ENCODE results near the gene GCLC.

GCLC gene

DNA sequence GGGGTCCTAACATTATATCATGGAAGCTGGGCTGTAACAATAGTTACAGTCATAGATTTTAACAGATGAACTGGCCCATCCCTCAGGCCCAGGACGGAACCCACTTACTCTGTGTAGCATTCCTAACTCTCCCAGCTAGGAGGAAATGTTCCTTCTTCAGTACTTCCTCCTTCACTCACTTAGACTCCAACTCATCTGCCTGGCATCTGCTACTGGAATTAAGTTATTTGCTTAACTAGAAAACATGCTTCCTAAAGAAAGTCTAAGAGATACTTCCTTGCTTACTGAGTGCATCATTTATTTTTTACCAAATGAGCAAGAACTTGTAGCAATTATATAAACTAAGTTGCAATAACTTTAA lies 20.5 kb downstream of the GCLC start:
- DNase-seq (ENCODE audit: low read depth), result no peak

DNA sequence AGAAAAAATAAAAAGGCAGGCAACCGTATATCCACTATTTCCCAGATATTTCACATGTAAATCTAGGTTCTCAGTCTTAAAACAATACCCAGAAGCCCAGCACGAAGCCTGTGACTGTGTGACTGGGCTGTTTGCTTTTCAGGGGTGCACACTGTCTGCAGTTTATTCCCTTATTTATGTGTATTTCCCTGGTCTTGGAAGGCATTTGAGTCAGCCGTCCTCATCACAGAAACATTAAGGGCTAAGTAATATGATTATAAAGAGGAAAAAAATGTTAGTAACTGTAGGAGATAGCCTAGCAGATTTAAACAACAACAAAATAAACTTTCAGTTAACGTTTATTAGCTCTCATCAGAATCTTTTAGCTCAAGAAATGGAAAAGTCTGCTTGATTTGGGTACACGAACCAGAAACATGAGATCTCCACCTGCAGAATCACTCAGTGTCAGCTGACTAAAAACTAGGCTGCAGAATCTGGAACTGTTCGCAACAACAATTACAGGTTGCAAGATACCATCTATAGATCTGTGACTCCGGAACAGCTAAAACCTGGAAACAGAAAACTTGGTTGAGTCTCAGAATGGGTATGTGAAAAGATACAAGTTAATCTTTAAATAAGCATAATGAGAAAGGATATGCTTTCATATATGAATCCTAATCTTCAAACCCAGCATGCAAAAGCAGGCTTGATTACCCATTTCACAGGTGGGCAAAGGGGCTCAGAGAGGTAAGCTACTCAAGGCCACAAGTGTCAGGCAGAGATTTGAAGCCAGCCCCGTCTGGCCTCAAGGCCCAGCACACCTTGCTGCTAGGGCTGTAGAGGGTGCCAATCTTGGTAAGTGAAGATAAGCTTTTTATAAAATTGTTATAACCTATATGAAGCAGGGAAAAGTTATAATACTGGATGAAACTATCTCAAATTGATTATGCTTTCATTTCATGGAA lies 21.1 kb downstream of the GCLC start:
- no peak for DNase-seq (ENCODE audit: low read depth)

DNA sequence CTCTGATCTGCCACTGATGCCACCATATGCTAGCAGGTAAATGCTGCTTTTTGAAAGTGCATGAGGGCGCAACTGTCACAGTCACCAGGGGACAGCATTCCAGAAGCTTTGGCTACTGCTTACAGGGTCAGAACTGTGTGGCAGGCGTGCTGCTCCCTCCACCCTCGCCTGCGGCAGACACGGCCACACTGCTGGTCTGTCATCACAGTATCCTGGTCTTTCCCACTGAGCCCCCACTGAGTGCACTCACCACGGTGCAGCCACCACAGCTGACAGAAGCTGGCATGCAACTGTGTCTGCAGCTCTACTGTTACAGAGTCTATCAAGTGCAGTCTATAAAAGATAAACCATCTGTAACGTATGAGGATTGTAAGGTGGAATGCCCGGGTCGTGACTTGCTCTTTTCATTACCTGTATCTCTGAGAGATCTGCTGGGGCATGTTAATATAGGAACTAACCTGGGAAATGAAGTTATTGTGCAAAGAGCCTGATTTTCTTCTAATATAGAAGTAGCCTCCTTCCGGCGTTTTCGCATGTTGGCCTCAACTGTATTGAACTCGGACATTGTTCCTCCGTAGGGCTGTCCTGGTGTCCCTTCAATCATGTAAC lies 24.5 kb downstream of the GCLC start:
- no peak for DNase-seq (ENCODE audit: low read depth)

DNA sequence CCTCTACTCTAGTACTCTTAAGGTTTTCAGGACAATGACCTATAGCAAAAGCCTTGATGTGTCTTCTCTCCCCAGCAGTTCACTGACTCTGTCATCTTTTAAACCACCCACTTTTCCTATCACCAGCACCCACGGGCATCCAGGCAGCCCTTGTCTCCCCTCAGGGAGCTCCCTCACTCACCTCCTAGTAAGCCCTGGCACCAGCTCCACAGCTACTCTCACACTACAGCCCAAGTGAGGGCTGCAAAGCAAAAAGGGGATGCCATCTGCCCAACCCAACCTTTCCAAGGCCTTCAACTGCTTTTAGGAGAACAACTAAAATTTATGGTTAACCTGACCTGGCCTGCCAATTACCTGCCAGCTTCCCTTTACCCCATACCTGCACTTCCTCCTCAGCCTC lies 26.0 kb downstream of the GCLC start:
- no peak for DNase-seq (ENCODE audit: low read depth)

DNA sequence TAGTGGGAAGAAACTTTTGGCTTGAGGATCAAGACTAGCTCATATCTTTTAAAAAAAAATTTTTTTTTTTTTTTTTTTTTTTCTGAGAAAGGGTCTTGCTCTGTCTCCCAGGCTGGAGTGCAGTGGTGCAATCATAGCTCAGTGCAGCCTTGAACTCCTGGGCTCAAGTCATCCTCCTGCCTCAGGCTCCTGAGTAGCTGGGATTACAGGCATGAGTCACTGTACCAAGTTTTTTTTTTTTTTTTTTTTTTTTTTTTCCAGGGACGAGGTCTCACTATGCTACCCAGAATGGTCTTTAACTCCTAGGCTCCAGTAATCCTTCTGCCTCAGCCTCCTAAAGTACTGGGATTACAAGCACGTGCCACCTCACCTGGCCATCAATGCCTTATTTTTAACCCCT lies 27.9 kb downstream of the GCLC start:
- no peak for DNase-seq (ENCODE audit: low read depth)

DNA sequence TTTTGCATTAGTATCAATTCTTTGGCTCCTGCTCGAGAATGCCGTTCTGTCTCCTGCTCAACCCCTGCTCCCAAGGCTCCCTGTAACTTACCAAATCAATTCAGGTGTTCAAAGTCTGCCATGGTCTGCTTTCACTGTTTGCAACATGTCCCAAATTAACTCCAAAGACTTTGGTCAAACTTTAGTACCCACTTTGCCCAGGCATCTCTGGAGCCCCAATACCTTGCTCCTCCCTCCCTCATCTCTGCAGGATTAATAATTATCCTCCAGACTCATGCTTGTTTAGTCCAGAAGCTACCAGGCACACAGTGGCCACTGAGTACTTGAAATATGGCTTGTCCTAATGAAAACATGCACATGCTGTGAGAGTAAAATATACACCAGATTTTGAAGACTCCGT lies 30.2 kb downstream of the GCLC start:
- DNase-seq (ENCODE audit: low read depth), result no peak

DNA sequence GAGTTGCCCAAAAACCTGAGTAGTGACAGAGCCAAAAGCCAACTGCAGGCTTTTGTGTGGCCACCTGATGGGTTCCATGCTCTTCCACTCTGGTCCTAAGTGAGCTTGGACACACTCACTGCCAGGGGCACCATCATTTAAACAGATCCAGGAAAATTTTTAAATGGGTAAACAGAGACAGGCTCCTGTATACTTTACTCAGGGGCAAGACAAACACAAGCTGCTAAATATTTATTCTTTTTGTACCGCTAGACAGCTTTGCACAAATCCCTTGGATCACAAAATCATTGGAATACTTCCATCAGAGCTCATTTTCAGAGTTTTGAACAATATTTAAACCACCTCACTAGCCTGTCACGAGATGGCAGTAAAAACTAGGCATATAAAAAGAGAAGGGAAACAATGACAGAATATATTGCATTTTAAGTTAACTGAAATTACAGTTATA lies 31.4 kb downstream of the GCLC start:
- no peak for DNase-seq (ENCODE audit: low read depth)

DNA sequence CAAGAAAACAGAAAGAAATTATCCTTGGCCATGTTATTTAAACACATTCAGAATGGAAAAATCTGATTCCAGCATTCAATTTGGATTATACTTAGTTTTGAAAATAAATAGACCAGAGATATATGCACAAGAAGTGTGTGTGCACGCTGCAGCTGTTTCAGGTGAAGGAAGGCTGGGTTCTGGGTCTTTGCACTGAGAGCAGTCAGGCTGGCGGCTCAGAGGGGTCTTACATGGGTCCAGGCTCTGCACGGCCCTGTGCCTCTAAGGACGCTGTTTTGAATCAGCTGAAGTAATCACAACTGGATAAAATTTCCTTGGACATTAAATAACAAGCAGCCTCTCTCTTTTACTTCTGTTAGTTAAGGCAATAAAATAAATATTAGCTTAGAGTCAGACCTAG lies 31.8 kb downstream of the GCLC start:
- no peak for DNase-seq (ENCODE audit: low read depth)

DNA sequence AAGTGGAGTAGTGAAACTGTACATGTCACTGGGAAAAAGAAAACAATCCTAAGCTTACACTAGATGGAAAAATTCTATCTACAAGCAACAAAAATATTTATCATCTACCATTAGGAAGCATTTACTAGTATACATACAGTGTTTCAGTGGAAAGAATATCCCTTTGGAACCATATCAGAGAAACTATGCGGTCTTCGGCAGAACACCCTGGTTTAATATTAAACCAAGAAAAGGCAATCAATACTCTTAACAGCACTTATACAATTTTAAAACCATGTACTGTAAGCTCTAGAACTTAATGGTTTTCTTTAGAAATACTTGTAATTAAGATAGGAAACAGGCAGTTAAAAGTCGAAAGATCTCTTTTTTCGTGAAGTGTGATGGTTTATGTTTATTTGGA lies 32.3 kb downstream of the GCLC start:
- no peak for DNase-seq (ENCODE audit: low read depth)

DNA sequence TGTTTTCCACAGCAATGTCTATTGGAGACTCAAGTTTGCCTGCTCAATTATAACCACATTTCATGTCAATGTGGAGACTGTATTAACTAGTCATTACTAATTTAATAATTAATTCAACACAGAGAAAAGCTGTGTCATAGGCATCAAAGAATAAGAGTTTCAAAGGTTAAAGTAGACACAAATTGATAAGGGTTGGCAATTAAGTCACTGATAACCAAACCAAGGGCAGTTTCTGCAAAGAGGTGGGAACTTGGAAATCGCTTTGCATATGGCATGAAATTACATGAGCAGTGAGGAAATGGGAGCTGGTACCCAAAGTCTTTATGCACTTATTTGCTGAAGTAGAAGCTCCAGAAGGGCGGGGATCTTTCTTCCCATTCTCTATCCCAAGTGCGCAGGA lies 34.2 kb downstream of the GCLC start:
- no peak for DNase-seq (ENCODE audit: low read depth)

DNA sequence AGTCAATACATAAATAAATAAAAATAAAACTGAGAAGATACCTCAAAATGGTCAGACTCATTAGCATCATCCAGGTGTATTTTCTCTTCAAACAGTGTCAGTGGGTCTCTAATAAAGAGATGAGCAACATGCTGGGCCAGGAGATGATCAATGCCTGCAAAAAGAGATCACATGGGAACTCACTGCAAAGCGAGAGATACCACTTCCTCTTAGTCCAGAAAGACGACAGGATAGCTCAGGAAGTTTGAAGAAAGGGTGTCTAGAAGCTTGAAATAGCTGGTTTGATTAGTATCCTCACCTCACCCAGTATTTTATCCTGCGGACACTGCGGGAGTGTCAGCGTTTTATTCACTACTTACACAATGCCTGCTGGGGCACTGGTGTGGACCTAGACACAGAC lies 38.0 kb downstream of the GCLC start:
- no peak for DNase-seq (ENCODE audit: low read depth)

DNA sequence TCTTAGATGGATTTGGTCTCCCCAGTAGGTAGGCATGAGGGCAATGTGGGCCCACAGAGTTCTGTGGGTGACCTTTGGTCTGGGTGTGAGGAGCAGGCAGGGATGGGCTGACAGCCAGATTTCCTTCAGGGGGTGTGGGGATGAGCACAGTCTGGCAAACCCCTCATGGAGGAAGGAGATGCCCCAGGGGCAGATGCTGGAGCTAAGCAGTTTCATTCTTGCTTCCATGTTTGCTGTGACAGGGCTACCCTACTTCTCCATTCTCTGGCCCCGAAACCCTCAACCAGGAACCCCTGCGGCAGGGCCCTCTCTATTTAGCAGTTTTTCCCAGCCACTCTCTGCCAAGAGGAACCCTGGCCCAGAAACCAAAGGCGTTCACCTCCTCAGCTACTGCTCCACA lies 40.4 kb downstream of the GCLC start:
- DNase-seq (ENCODE audit: low read depth), result no peak

DNA sequence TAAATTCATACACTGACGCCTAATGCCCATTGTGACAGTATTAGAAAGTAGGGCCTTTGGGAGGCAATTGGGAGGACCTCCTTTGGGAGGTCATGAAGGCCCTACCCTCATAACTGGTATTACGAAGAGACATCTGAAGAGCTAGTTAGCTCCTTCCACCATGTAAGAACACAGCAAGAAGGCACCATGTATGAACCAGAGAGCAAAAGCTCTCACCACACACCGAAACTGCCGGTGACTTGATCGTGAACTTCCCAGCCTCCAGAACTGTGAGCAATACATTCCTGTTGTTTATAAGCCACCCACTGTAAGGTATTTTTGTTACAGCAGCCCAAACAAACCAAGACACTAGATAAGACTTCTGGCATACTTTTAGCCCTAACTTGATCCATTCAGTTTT lies 41.8 kb downstream of the GCLC start:
- no peak for DNase-seq (ENCODE audit: low read depth)

DNA sequence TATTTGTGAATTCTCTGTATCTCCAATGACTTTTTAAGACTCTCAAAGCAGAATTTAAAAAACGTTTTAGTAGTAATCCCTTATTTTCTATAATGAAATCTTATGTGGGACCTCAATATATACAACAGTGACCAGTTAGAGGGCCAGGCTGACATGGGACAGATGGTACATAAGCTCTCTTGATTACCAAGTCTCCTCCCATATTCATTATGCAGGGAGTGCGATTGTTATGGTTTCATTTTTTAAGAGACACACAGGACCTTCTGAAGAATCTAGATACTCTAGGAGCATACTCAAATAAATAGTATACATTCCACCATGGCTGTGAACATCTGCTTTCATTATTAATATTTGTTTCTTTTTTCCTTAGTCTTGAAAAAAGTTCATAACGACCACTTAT lies 43.5 kb downstream of the GCLC start:
- no peak for DNase-seq (ENCODE audit: low read depth)

DNA sequence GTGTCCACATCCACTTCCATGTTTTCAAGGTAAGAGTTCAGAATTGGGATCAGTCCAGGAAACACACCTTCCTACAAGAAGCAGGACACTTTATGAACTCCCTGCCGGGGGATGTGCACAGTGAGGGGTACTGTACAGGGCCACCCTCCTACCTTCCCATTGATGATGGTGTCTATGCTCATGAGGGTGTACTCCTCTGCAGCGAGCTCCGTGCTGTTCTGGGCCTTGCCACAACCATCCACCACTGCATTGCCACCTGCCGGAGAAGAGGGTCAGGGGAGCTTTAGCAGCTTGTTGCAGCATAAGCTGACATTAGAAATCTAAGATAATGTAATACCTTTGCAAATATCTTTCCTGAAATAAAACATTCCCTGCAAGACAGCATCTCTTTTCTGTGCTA lies 44.8 kb downstream of the GCLC start:
- DNase-seq (ENCODE audit: low read depth), result no peak

DNA sequence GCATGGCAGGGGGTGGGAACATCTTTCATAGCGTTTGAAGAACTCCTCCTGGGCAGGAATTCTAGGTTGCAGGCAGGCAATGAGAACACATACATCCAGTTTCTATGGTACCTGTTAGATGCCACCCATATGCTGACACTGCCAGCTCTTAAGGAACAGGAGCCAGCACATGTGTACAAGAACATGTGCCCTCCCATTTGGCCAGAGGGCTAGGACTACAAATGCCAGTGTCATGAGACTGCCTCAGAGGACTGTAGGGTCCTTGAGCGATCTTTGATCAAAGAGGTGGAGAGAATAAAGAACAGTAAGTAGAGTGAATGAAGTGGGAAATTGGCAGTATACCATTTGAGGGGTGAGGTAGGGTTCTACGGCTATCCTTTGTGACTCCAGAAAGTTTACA lies 45.8 kb downstream of the GCLC start:
- DNase-seq (ENCODE audit: low read depth), result no peak

DNA sequence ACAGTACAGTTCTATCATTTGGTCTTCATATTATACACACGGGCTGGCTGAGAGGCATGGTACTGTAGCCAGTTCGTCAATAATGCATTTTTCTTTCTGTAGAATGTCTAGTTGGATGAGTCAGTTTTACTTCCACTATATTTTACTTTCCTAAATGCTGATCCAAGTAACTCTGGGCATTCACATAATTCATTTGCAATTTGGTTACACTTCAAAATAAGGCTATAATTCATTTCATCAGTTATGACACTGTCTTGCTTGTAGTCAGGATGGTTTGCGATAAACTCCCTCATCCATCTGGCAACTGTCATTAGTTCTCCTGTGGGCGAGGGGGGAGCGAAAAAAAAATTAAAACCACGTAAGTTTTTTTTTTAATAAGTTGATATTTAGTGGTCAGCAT lies 46.3 kb downstream of the GCLC start:
- DNase-seq (ENCODE audit: low read depth), result no peak

DNA sequence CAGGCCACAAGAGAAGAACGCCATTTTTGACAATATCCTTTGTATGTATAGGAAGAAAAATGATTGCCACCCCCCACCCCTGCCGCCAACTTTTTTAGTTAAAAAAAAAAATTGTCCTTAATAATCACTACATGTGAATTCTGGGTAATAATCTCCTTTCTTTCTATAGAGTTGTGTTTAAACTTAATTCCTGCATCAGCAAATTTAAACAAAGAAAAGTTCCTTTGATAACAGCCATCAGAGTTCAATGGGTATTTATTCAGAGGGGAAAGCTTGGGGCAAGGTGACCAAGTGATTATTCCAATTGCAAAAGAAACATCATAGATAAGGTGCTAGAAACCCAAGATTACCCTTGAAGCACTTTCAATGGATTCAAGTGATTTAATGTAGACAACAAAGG lies 47.0 kb downstream of the GCLC start:
- DNase-seq (ENCODE audit: low read depth), result no peak

DNA sequence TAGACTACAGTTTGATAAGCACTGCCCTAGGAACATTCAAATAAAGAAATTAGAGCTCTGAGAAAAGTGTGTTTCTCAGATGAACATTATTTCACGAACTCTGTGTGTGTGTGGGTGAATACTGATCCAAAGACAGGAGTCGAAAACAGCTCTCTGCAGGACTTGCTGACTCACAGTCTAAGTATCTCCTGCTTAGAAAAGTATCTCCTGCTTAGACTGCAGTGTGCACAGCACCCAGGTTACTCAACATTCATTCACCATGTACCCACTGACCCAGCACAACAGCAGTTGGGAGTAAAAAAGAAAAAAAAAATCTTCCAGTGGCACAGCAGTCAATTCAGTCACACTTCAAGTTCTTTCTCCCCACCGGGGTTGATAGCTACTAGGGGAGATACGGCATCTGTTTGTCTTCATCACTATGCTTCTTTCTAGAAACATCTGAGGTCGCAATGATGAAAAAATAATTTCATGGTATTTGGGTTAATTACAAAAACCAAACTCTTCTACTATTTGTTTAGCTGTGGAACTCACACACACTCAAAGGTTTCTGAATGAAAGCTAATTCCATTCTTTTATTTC lies 48.0 kb downstream of the GCLC start:
- DNase-seq (ENCODE audit: low read depth), result no peak

DNA sequence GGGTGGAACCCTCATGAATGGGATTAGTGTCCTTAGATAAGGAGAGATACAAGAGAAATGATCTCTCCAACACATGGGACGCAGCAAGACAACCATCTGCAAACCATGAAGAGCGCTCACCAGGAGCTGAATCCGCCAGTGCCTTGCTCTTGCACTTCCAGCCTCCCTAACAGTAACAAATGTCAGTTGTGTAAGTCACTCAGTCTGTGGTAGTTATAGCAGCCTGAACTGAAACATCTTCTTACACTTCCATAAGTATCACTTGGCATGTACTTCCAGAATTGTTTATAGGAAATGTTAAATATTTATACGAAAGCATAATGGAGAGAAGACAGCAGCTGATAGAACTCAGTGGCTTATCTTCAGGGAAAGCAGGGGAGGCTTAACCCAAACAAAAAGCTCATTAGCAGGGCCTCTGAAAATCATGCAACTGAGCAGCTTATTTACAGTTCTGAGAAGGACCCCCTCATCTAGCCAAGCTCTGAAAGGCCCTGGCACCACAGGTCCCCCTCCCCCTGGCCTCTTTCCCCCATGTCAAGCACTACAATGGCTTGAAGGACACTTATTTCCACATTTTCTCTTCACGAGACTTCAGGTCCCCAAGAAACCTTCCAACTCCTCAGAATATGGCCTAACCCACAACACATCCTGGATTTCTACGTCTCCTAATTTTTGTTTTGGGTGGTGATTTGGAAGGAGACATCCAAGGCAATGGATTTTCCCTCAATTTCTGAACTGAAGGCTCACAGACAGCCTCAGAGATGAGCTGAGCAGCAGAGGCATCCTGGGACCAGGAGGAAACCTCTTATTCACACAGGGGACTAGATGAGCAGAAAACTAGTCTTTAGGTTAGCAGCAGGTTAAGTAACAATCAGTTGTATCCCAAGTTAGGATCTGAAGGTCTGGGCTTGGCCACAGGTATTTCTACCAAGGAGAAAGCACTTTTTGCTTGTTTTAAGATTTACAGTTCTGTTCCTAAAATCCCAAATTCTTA lies 49.1 kb downstream of the GCLC start:
- DNase-seq (ENCODE audit: low read depth), result no peak

DNA sequence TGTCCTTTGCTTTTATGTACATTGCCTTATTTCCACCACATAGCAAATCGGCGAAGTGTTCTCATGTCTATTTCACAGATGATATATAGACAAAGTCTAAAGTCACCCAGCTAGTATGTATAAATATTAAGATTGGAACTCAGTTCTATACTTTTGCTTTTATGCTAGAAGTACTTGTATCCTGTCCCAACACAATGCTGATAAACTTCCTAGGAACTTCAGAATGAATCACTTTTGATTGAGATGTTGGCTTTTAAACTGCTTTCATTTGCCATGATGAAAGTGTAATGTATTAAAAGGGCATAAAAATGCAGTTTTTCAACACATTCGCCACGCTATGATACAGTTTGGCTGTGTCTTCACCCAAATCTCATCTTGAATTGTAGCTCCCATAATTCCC lies 50.8 kb downstream of the GCLC start:
- no peak for DNase-seq (ENCODE audit: low read depth)

DNA sequence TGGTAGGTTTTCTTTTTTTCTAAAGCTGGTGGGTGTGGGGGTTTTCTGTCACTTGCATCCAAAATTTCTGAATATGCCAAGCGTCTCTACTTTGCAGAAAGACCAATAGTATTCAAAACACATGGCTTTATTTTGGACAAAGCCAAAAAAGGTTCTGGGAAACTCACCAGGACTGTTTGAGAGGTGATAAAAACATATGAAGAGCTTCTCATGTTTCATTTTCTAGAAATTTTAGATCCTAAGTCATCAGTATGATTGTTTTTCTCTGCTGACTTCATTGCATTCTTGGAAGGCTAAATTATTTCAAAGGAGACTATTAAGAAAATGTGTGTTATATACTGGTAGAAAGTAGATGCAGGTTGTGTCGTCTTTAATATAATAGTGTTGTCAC lies 51.3 kb downstream of the GCLC start:
- no peak for DNase-seq (ENCODE audit: low read depth)

All from activated T-cell treated with anti-CD3 and anti-CD28 coated beads for 48 hours (primary cell).